Spleen (tissue), 7 donors: ENCODE results near the gene ZER1.

Experiments
- CTCF ChIP-seq, 11 experiments: fragments of 200-600 bp in 7 of 11; fragments of 450-650 bp in 4 of 11; sonication (generic) in 4 of 11; IDR thresholded peaks in 8 of 11; conservative IDR thresholded peaks in 3 of 11; 1 replicate in 7 of 11; 2 replicates in 4 of 11; pipeline versions ENCODE4 v1.4.0 to v1.8.0; 2016 to 2021; ENCODE audit warnings: antibody characterized with exemption in 11 of 11, inconsistent platforms in 4 of 11, mild to moderate bottlenecking in 1 of 11
- POLR2A ChIP-seq, 3 donors: fragments of 450-650 bp; IDR thresholded peaks; one replicate each; pipeline ENCODE4 v1.5.1; 2017; ENCODE audit warnings: antibody characterized with exemption in 3 of 3, mild to moderate bottlenecking in 1 of 3
- POLR2AphosphoS5 ChIP-seq, 3 donors: sonication (generic); formaldehyde crosslinking; IDR thresholded peaks; one replicate each; pipeline ENCODE4 v1.5.1; 2017; ENCODE audit warnings: antibody characterized with exemption in 3 of 3
- donor health status: DM: no; HTN: no; CAD: no; lungs with moderate emphysema.
- donor health status: DM: no; HTN: no; CAD: no.
- donor health status: DM: no; HTN: no; CAD: no.

GRCh38 chr9:128688501-128689292 is 83.0 kb downstream of the ZER1 start, which contains the start of gene SET:
- TF ChIP-seq CTCF (IDR thresholded peaks at IDR 0.05 in 8 of 11, conservative IDR thresholded peaks at IDR 0.05 in 3 of 11) (no peak), POLR2AphosphoS5 (IDR thresholded peaks at IDR 0.05) (peak; percentile 93 to 94 (median 93)), POLR2A (IDR thresholded peaks at IDR 0.05) (peak in 2 of 3 donors; percentile 30 to 88)
